ENCODE data around the gene PCDHB11. TPM values are rescaled to one million over a fixed set of nuclear protein-coding genes. Genes with fewer than 3 reads are reported as not detected.

The PCDHB11 gene
- 0.38 and 0.99 TPM in 2 replicates for total RNA-seq

GRCh38 chr5:141199359-141200235, at the start of gene PCDHB11:
TSS of gene PCDHB11 (plus strand) at chr5:141199627. CDS start at chr5:141199775, 148 bp downstream.

GRCh38 chr5:141149812-141150211, 49.6 kb upstream of the PCDHB11 start, which contains the start of gene PCDHB6:
TSS of gene PCDHB6 (plus strand) at chr5:141150057. CDS start at chr5:141150258, 201 bp downstream.

DNA sequence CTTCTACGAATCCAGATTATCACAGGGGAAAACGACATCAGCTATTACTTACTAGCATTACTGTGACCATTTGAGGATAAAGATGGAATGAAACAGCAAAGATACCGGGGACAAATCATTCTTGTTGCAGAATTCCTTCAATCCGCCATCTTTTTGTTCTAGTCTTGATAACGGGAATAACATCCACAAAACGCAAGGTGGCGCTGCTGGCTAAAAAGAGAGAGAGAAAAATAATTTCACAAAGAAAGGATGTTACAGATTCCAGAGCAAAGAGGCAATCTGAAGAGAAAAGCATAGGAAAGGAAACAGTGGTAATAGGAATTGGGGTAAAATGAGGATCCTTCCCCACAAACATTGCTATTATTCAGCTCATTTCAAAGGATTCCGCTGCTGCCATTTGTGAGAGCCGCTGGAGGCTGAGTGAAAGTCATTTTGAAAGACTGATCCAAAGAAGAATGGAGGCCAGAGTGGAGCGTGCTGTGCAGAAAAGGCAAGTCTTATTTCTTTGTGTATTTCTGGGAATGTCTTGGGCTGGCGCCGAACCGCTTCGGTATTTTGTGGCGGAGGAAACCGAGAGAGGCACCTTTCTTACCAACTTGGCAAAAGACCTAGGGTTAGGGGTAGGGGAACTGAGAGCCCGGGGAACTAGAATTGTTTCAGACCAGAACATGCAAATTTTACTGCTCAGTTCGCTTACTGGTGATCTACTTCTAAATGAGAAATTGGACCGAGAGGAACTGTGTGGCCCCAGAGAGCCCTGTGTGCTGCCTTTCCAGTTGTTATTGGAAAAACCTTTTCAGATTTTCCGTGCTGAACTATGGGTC, 26.8 kb upstream of the PCDHB11 start, which contains the start of gene PCDHB7:
Gene PCDHB7 (plus strand): TSS at position 264 of the 824 bp plus-strand sequence. CDS start 192 bp downstream, at position 456.

GRCh38 chr5:141177577-141178191, 21.7 kb upstream of the PCDHB11 start, which contains the start of gene PCDHB8:
TSS of gene PCDHB8 (plus strand) at chr5:141177790. CDS start at chr5:141178035, 245 bp downstream.

GRCh38 chr5:141182248-141182647, 17.2 kb upstream of the PCDHB11 start, which contains the start of gene PCDHB16:
TSS of gene PCDHB16 (plus strand) at chr5:141182387. CDS start at chr5:141182560, 173 bp downstream.

GRCh38 chr5:141186897-141187512, 12.4 kb upstream of the PCDHB11 start, which contains the start of gene PCDHB9:
TSS of gene PCDHB9 (plus strand) at chr5:141187161. CDS start at chr5:141187319, 158 bp downstream.

DNA sequence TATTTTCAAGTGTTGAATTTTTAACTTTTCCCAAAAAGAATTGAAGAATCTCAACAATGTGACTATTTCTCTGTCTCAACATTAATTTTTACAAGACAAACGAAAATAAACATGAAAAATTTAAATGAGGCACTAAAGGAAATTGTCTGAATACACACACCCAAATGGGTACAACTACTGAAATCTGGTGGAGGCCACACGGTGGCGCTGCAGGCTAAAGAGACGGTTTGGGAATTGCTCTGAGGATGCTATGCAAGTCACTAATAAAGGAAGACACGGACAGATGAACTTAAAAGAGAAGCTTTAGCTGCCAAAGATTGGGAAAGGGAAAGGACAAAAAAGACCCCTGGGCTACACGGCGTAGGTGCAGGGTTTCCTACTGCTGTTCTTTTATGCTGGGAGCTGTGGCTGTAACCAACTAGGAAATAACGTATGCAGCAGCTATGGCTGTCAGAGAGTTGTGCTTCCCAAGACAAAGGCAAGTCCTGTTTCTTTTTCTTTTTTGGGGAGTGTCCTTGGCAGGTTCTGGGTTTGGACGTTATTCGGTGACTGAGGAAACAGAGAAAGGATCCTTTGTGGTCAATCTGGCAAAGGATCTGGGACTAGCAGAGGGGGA, 7.2 kb upstream of the PCDHB11 start, which contains the start of gene PCDHB10:
Gene PCDHB10 (plus strand): TSS at position 244 of the 616 bp plus-strand sequence. CDS start 200 bp downstream, at position 444.

GRCh38 chr5:141208478-141208877, 9.1 kb downstream of the PCDHB11 start, which contains the start of gene PCDHB12:
TSS of gene PCDHB12 (plus strand) at chr5:141208719. CDS start at chr5:141208908, 189 bp downstream.

GRCh38 chr5:141213656-141214339, 14.4 kb downstream of the PCDHB11 start, which contains the start of gene PCDHB13:
TSS of gene PCDHB13 (plus strand) at chr5:141213919. CDS start at chr5:141214124, 205 bp downstream.

DNA sequence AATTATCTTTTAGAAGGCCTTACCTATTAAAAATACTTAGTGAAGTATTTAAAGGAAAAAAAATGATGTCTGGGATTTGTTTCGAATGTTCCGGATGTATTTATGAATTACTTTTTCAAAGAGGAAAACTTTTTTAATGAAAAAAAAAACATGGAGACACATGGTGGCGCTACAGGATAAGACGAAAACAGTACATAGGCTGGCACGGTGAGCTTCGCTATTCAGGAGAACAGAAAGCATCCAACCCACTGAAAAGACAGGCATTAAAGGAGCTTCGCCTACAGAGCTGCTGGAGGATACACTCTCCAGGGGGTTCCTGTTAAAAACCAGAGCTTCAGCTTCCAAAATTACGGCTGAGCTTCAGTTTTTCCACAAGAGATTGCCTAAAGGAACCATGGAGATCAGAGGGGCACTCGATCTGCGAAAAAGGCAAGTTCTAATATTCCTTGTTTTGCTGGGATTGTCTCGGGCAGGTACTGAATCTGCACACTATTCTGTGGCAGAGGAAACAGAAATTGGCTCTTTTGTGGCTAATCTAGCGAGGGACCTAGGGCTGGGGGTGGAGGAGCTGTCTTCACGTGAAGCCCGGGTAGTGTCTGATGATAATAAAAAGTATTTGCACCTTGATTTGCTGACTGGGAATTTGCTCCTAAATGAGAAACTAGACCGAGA, 23.8 kb downstream of the PCDHB11 start, which contains the start of gene PCDHB14:
Gene PCDHB14 (plus strand): TSS at position 232 of the 672 bp plus-strand sequence. CDS start 163 bp downstream, at position 395.

GRCh38 chr5:141245250-141245717, 45.9 kb downstream of the PCDHB11 start, which contains the start of gene PCDHB15:
TSS of gene PCDHB15 (plus strand) at chr5:141245395. CDS start at chr5:141245579, 184 bp downstream.

Other genes with a start within 250 kb of the PCDHB11 start
- gene PCDHAC2, start 233.2 kb upstream of the PCDHB11 start, total RNA-seq, result 0.09 and 2.4 TPM in 2 replicates
- not detected in 2 replicates for gene PCDHB1, start 148.3 kb upstream of the PCDHB11 start, total RNA-seq
- 1.8 and 3.5 TPM in 2 replicates for gene PCDHB2, start 105.0 kb upstream of the PCDHB11 start, total RNA-seq
- gene PCDHB3, start 99.2 kb upstream of the PCDHB11 start, total RNA-seq, result 0.36 and 0.38 TPM in 2 replicates
- 0.09 TPM in 2 replicates for gene PCDHB4, start 77.8 kb upstream of the PCDHB11 start, total RNA-seq
- 0.56 and 1.4 TPM in 2 replicates for gene PCDHB5, start 64.4 kb upstream of the PCDHB11 start, total RNA-seq
- gene PCDHB6, start 49.6 kb upstream of the PCDHB11 start, total RNA-seq, result 0.09 TPM in 2 replicates
- 0.45 and 0.56 TPM in 2 replicates for gene PCDHB7, start 27.0 kb upstream of the PCDHB11 start, total RNA-seq
- gene PCDHB8, start 21.8 kb upstream of the PCDHB11 start, total RNA-seq, result 0.18 and 0.94 TPM in 2 replicates
- 0.09 and 0.19 TPM in 2 replicates for gene PCDHB16, start 17.2 kb upstream of the PCDHB11 start, total RNA-seq
- gene PCDHB9, start 12.5 kb upstream of the PCDHB11 start, total RNA-seq, result 0.27 and 0.28 TPM in 2 replicates
- 0.72 and 1.0 TPM in 2 replicates for gene PCDHB10, start 7.3 kb upstream of the PCDHB11 start, total RNA-seq
- gene PCDHB12, start 9.1 kb downstream of the PCDHB11 start, total RNA-seq, result 0.47 and 0.54 TPM in 2 replicates
- gene PCDHB13, start 14.3 kb downstream of the PCDHB11 start, total RNA-seq, result 0.99 and 1.6 TPM in 2 replicates
- 1.3 and 1.6 TPM in 2 replicates for gene PCDHB14, start 23.7 kb downstream of the PCDHB11 start, total RNA-seq
- 0.90 and 1.7 TPM in 2 replicates for gene PCDHB15, start 45.8 kb downstream of the PCDHB11 start, total RNA-seq
- gene SLC25A2, start 104.4 kb downstream of the PCDHB11 start, total RNA-seq, result 0.09 and 0.19 TPM in 2 replicates
- 71.7 and 90.4 TPM in 2 replicates for gene TAF7, start 121.2 kb downstream of the PCDHB11 start, total RNA-seq
- 0.36 and 1.0 TPM in 2 replicates for gene PCDHGA1, start 130.9 kb downstream of the PCDHB11 start, total RNA-seq
- gene PCDHGA2, start 139.1 kb downstream of the PCDHB11 start, total RNA-seq, result 0.90 and 3.0 TPM in 2 replicates
- gene PCDHGA3, start 144.2 kb downstream of the PCDHB11 start, total RNA-seq, result 0.54 and 1.9 TPM in 2 replicates
- gene PCDHGB1, start 150.5 kb downstream of the PCDHB11 start, total RNA-seq, result 0.99 and 2.0 TPM in 2 replicates
- gene PCDHGA4, start 155.4 kb downstream of the PCDHB11 start, total RNA-seq, result 2.6 and 5.0 TPM in 2 replicates
- gene PCDHGB2, start 160.4 kb downstream of the PCDHB11 start, total RNA-seq, result 2.0 and 2.2 TPM in 2 replicates
- 0.90 and 1.2 TPM in 2 replicates for gene PCDHGA5, start 164.5 kb downstream of the PCDHB11 start, total RNA-seq
- gene PCDHGB3, start 170.6 kb downstream of the PCDHB11 start, total RNA-seq, result 3.1 and 4.0 TPM in 2 replicates
- gene PCDHGA6, start 174.3 kb downstream of the PCDHB11 start, total RNA-seq, result 2.2 and 2.8 TPM in 2 replicates
- 1.4 and 2.2 TPM in 2 replicates for gene PCDHGA7, start 183.1 kb downstream of the PCDHB11 start, total RNA-seq
- gene PCDHGB4, start 188.1 kb downstream of the PCDHB11 start, total RNA-seq, result 14.9 and 16.3 TPM in 2 replicates
- gene PCDHGA8, start 193.0 kb downstream of the PCDHB11 start, total RNA-seq, result 1.3 and 2.4 TPM in 2 replicates
- gene PCDHGB5, start 198.3 kb downstream of the PCDHB11 start, total RNA-seq, result 12.7 and 14.3 TPM in 2 replicates
- gene PCDHGA9, start 203.2 kb downstream of the PCDHB11 start, total RNA-seq, result 1.6 and 3.1 TPM in 2 replicates
- gene PCDHGB6, start 208.4 kb downstream of the PCDHB11 start, total RNA-seq, result 1.7 and 2.7 TPM in 2 replicates
- 3.3 and 3.9 TPM in 2 replicates for gene PCDHGA10, start 213.4 kb downstream of the PCDHB11 start, total RNA-seq
- gene PCDHGB7, start 218.1 kb downstream of the PCDHB11 start, total RNA-seq, result 5.8 and 6.8 TPM in 2 replicates
- 7.2 and 10.1 TPM in 2 replicates for gene PCDHGA11, start 221.4 kb downstream of the PCDHB11 start, total RNA-seq
- 4.8 and 6.7 TPM in 2 replicates for gene PCDHGA12, start 230.9 kb downstream of the PCDHB11 start, total RNA-seq

All from endothelial cell of coronary artery (primary cell).